ENCODE data around the gene P4HA1.
A peak's percentile ranks its signal among the peaks of the same experiment; 100 is the strongest.
"Not testable (repeated sequence)": the region's sequence is repeated elsewhere in the genome, so short reads cannot be mapped to it uniquely, and the experiment has no call there.

Gene P4HA1

GRCh38 chr10:73113551-73113950 lies 16.9 kb upstream of the P4HA1 start:
- TF ChIP-seq ISL1 (CRISPR knock-in tag; IDR thresholded peaks at IDR 0.05), result no peak
- TF ChIP-seq ZC3H10 (CRISPR knock-in tag; IDR thresholded peaks at IDR 0.05), result no peak
- no peak for TF ChIP-seq TOX (CRISPR knock-in tag; IDR thresholded peaks at IDR 0.05; ENCODE audit: borderline replicate concordance)
- TF ChIP-seq SNAI2 (CRISPR knock-in tag; IDR thresholded peaks at IDR 0.05), result no peak
- TF ChIP-seq BACH2 (CRISPR knock-in tag; IDR thresholded peaks at IDR 0.05; ENCODE audit: borderline replicate concordance), result no peak
- no peak for TF ChIP-seq ZFP3 (CRISPR knock-in tag; IDR thresholded peaks at IDR 0.05)
- TF ChIP-seq CREB5 (CRISPR knock-in tag; IDR thresholded peaks at IDR 0.05; ENCODE audit: low read depth), result no peak
- TF ChIP-seq OSR1 (CRISPR knock-in tag; IDR thresholded peaks at IDR 0.05), result no peak
- no peak for TF ChIP-seq ARNTL (CRISPR knock-in tag; IDR thresholded peaks at IDR 0.05; ENCODE audit: borderline replicate concordance, low read depth)
- TF ChIP-seq ZNF8 (CRISPR knock-in tag; IDR thresholded peaks at IDR 0.05), result no peak
- no peak for TF ChIP-seq ESRRG (CRISPR knock-in tag; IDR thresholded peaks at IDR 0.05)
- no peak for TF ChIP-seq TSHZ2 (CRISPR knock-in tag; IDR thresholded peaks at IDR 0.05)
- no peak for TF ChIP-seq ZFP30 (CRISPR knock-in tag; IDR thresholded peaks at IDR 0.05)
- no peak for TF ChIP-seq CSRNP3 (CRISPR knock-in tag; IDR thresholded peaks at IDR 0.05)
- no peak for TF ChIP-seq ZNF565 (CRISPR knock-in tag; conservative IDR thresholded peaks at IDR 0.05; ENCODE audit: low read depth)
- TF ChIP-seq POU6F1 (CRISPR knock-in tag; IDR thresholded peaks at IDR 0.05; ENCODE audit: borderline replicate concordance, low read depth), result no peak
- no peak for TF ChIP-seq RARB (CRISPR knock-in tag; IDR thresholded peaks at IDR 0.05)
- no peak for ATAC-seq

- ATAC-seq, result not testable (repeated sequence)
Observed at GRCh38 chr10:73112032-73112431, 15.4 kb upstream of the P4HA1 start.

GRCh38 chr10:73110345-73110849 lies 13.7 kb upstream of the P4HA1 start, which contains the start of gene NUDT13:
Gene NUDT13 (plus strand): TSS chr10:73110455. CDS start chr10:73114366, 3,911 bp downstream.
- TF ChIP-seq CREB5 (CRISPR knock-in tag; IDR thresholded peaks at IDR 0.05; ENCODE audit: low read depth) (no peak), CSRNP3 (CRISPR knock-in tag; IDR thresholded peaks at IDR 0.05) (no peak), CSDC2 (CRISPR knock-in tag; IDR thresholded peaks at IDR 0.05) (no peak), ZC3H10 (CRISPR knock-in tag; IDR thresholded peaks at IDR 0.05) (no peak), TCF4 (CRISPR knock-in tag; IDR thresholded peaks at IDR 0.05; ENCODE audit: borderline replicate concordance) (no peak), ARNTL (CRISPR knock-in tag; IDR thresholded peaks at IDR 0.05; ENCODE audit: borderline replicate concordance, low read depth) (no peak), ESRRG (CRISPR knock-in tag; IDR thresholded peaks at IDR 0.05) (no peak), OSR1 (CRISPR knock-in tag; IDR thresholded peaks at IDR 0.05) (no peak), ZFP30 (CRISPR knock-in tag; IDR thresholded peaks at IDR 0.05) (no peak), GLIS3 (CRISPR knock-in tag; IDR thresholded peaks at IDR 0.05) (no peak), SNAI2 (CRISPR knock-in tag; IDR thresholded peaks at IDR 0.05) (no peak), PPARA (CRISPR knock-in tag; IDR thresholded peaks at IDR 0.05; ENCODE audit: borderline replicate concordance) (no peak), POU6F1 (CRISPR knock-in tag; IDR thresholded peaks at IDR 0.05; ENCODE audit: borderline replicate concordance, low read depth) (no peak), ZNF8 (CRISPR knock-in tag; IDR thresholded peaks at IDR 0.05) (no peak), ZNF565 (CRISPR knock-in tag; conservative IDR thresholded peaks at IDR 0.05; ENCODE audit: low read depth) (no peak), ISL1 (CRISPR knock-in tag; IDR thresholded peaks at IDR 0.05) (no peak), BACH2 (CRISPR knock-in tag; IDR thresholded peaks at IDR 0.05; ENCODE audit: borderline replicate concordance) (no peak)
- ATAC-seq, result peak; percentile 98

GRCh38 chr10:73109248-73109652 lies 12.6 kb upstream of the P4HA1 start:
- not testable (repeated sequence) for ATAC-seq

All from SK-N-SH treated with all-trans-retinoic acid at 6 μM for 48 hours (cell line).